ENCODE measurements around the gene DAZAP1. TPM values are rescaled to one million over a fixed set of nuclear protein-coding genes. Genes with fewer than 3 reads are reported as not detected.

Gene DAZAP1
- total and polyA plus RNA-seq, 9 donors, result 29.6 to 113 (median 77.4) TPM

DNA sequence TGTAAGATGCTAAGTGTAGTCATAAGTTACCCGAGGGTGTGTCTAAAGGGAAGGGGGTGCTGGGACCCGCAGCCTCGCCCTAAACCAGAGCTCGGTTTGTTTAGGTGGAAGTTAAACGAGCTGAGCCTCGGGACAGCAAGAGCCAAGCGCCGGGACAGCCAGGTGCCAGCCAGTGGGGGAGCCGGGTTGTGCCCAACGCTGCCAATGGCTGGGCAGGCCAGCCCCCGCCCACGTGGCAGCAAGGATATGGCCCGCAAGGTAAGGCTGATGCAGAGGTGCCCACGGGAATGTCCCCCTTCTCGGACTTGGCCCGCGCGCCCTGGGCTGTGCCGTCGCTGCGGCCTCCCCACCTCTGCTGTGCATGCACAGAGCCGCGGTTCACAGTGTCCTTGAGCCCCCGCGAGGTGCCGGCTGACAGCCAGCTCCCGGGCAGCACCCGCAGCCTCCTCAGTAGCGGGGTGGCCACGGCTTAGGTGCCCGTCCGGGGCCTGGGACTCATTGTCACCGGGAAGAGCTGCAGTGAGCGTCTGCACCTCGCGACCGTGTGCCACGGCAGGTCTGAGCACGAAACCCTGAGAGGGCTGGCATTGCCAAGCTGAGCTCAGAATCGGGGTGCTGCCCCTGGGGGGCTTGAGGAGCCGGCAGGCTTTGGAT is 21.5 kb downstream of the DAZAP1 start:
- no peak overlapping the region for H3K27ac ChIP-seq
- H3K4me3 ChIP-seq, result no peak overlapping the region
- no peaks in the 10 kb centered on the region for H3K36me3 ChIP-seq
- H3K9me3 ChIP-seq, result no peaks in the 10 kb centered on the region
- no peaks in the 10 kb centered on the region for H3K4me1 ChIP-seq (ENCODE audit: insufficient read depth)
- WGBS, 3 donors, result 71 to 84% (median 84%) methylated on average over 34 to 41 of the region's 41 CpGs
- no peaks in the 10 kb centered on the region for H3K27me3 ChIP-seq
- intact Hi-C loops (cut with DNase I), result no loop called here
- TF ChIP-seq EP300 (IDR thresholded peaks at IDR 0.05) (no peak), POLR2A (IDR thresholded peaks at IDR 0.05) (no peak)
- TF ChIP-seq, protein P1, sequence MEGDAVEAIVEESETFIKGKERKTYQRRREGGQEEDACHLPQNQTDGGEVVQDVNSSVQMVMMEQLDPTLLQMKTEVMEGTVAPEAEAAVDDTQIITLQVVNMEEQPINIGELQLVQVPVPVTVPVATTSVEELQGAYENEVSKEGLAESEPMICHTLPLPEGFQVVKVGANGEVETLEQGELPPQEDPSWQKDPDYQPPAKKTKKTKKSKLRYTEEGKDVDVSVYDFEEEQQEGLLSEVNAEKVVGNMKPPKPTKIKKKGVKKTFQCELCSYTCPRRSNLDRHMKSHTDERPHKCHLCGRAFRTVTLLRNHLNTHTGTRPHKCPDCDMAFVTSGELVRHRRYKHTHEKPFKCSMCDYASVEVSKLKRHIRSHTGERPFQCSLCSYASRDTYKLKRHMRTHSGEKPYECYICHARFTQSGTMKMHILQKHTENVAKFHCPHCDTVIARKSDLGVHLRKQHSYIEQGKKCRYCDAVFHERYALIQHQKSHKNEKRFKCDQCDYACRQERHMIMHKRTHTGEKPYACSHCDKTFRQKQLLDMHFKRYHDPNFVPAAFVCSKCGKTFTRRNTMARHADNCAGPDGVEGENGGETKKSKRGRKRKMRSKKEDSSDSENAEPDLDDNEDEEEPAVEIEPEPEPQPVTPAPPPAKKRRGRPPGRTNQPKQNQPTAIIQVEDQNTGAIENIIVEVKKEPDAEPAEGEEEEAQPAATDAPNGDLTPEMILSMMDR (IDR thresholded peaks at IDR 0.05), result no peak
- DNase-seq, result no peak

DNA sequence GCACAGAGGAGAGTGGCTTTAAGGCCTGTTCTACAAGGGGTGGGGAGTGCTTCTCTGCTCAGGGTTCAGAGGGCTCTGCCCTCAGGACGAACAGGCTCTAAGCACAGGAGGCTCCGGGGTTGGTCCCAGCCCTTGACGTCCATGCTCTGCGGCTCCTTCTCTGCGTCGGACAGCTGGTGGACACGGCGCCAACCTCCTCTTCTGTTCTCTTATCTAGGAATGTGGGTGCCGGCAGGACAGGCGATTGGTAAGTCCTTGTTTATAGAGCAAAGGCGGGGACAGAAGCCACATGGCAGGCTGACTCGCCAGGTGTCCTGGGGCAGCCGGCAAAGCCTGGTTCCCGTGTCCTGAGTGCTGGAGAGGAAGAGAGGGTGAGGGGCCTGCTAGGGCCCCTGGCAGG is 22.4 kb downstream of the DAZAP1 start:
- DNase-seq, result no peak
- WGBS, 3 donors, result 41 to 69% (median 50%) methylated on average over 14 of the region's 14 CpGs

DNA sequence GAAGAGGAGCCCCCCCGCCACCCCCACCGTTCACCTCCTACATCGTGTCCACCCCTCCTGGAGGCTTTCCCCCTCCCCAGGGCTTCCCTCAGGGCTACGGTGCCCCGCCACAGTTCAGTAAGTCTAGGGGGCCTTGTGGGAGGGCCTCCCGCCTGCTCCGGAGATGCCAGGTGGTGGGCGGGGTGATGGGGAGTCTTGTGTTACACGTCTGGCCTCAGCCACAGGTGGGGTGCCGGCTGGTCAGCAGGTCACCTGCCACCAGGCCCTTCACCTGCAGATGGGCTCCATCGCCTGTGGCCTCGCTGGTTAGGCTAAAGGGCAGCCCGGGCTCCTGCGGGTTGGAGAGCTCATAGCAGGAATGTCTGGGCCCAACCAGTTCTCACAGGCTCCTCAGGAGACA is 22.9 kb downstream of the DAZAP1 start:
- no peak for TF ChIP-seq POLR2A (IDR thresholded peaks at IDR 0.05)
- TF ChIP-seq, protein P1 (IDR thresholded peaks at IDR 0.05), result no peak
- TF ChIP-seq EP300 (IDR thresholded peaks at IDR 0.05), result no peak
- no peaks in the 10 kb centered on the region for H3K4me1 ChIP-seq (ENCODE audit: insufficient read depth)
- H3K27me3 ChIP-seq, result no peaks in the 10 kb centered on the region
- 78 to 84% (median 80%) methylated on average over 13 to 14 of the region's 14 CpGs for WGBS, 3 donors
- intact Hi-C loops (cut with DNase I), result no loop called here
- no peaks in the 10 kb centered on the region for H3K9me3 ChIP-seq
- no peak overlapping the region for H3K4me3 ChIP-seq
- no peak for DNase-seq
- H3K36me3 ChIP-seq, result no peaks in the 10 kb centered on the region
- H3K27ac ChIP-seq, result no peak overlapping the region

More for the DNA sequence above, 22.4 kb downstream of the DAZAP1 start:
- Histone ChIP-seq H3K4me3 (no peak overlapping the region), H3K4me1 (ENCODE audit: insufficient read depth) (no peaks in the 10 kb centered on the region), H3K27ac (no peak overlapping the region), H3K36me3 (no peaks in the 10 kb centered on the region), H3K27me3 (no peaks in the 10 kb centered on the region), H3K9me3 (no peaks in the 10 kb centered on the region)
- TF ChIP-seq, protein P1 (IDR thresholded peaks at IDR 0.05), result no peak
- TF ChIP-seq EP300 (IDR thresholded peaks at IDR 0.05) (no peak), POLR2A (IDR thresholded peaks at IDR 0.05) (no peak)
- intact Hi-C loops (cut with DNase I), result no loop called here

DNA sequence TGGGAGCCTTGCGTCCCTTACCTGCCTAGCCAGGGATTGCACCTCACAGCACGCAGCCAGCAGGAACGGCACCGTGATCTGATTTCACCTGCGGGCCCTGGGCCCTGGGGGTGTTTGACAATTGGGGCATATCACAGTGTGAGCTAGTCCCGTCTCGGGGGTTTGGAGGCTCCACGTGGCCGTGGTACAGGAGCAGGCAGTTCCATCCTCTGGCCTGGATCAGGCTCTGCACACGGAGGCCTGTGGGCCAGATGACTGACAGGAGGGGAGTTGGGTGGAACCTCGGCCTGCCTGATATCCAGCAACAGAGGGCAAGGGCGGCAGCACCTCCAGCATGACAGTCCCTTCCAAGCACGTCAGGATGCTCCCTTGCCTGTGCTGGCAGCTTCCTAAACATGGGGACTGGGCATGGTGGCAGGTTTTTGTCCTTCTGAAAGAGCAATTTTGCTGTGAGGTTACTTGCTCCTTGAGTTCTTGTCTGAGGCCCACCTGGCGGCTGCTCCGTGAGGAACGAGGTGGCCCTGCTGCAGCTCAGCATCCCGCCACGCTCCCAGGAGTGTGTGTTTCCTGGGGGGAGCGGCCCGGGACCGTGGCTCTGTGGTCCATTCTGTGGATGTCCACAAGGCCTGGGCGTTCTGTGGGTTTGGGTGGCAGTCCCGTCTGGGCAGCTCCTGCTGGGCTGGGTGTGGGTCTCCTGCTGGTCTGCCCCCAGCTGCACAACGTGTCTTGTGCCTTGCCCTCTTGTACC is 24.5 kb downstream of the DAZAP1 start:
- peak in 1 of 5 donors; percentile 21 for DNase-seq
- intact Hi-C loops (cut with DNase I), result no loop called here
- Histone ChIP-seq H3K9me3 (no peaks in the 10 kb centered on the region), H3K27ac (no peak overlapping the region), H3K4me1 (ENCODE audit: insufficient read depth) (no peaks in the 10 kb centered on the region), H3K36me3 (no peaks in the 10 kb centered on the region), H3K27me3 (no peaks in the 10 kb centered on the region), H3K4me3 (no peak overlapping the region)
- WGBS, 3 donors, result 84 to 89% (median 86%) methylated on average over 23 to 24 of the region's 24 CpGs
- TF ChIP-seq EP300 (IDR thresholded peaks at IDR 0.05), result no peak
- no peak for TF ChIP-seq POLR2A (IDR thresholded peaks at IDR 0.05)
- TF ChIP-seq, protein P1 (IDR thresholded peaks at IDR 0.05), result no peak

All from ovary (tissue), 9 donors.